SU-DHL-6 (cell line): Measurements from ENCODE around the gene ERLEC1.
A peak's percentile ranks its signal among the peaks of the same experiment; 100 is the strongest.

ENCODE experiments used
- H2AFZ ChIP-seq: fragments of 200-600 bp; sonication (generic); 2 replicates; pipeline ENCODE4 v1.6.1; 2014; ENCODE audit warnings: low read depth, mild to moderate bottlenecking, moderate library complexity, mixed read lengths, antibody characterized with exemption, low read length; ENCODE audit not compliant: severe bottlenecking
- H3F3A ChIP-seq: fragments of 200-600 bp; shearing (Covaris generic); 2 replicates; pipeline ENCODE4 v1.6.0; 2016; ENCODE audit warnings: antibody characterized with exemption, mild to moderate bottlenecking; ENCODE audit not compliant: insufficient read depth
- H3K27ac ChIP-seq: fragments of 200-600 bp; sonication (generic); 2 replicates; pipeline ENCODE4 v1.5.1; 2016; ENCODE audit warnings: low read depth, mild to moderate bottlenecking, low read length, moderate library complexity, mixed read lengths
- H3K27me3 ChIP-seq: fragments of 200-600 bp; sonication (generic), shearing (Covaris generic); 2 replicates; pipeline ENCODE4 v1.6.0; 2014; ENCODE audit warnings: mild to moderate bottlenecking, low read length
- H3K36me3 ChIP-seq: fragments of 200-600 bp; sonication (generic); 2 replicates; pipeline ENCODE4 v1.6.1; 2014; ENCODE audit warnings: mild to moderate bottlenecking, low read length, mixed read lengths
- H3K4me2 ChIP-seq: fragments of 300-600, 200-600 bp; shearing (Covaris generic), sonication (generic); 2 replicates; pipeline ENCODE4 v1.6.0; 2014; ENCODE audit warnings: low read length, low read depth, mild to moderate bottlenecking; ENCODE audit not compliant: poor library complexity, severe bottlenecking
- H3K4me3 ChIP-seq: fragments of 200-600 bp; sonication (generic); 2 replicates; pipeline ENCODE4 v1.5.1; 2014; ENCODE audit warnings: antibody characterized with exemption, low read length, mild to moderate bottlenecking, mixed read lengths; ENCODE audit not compliant: insufficient read depth, poor library complexity, severe bottlenecking
- H3K79me2 ChIP-seq: fragments of 200-600 bp; sonication (generic); 2 replicates; pipeline ENCODE4 v1.6.1; 2014; ENCODE audit warnings: mild to moderate bottlenecking, low read length, moderate library complexity; ENCODE audit not compliant: insufficient read depth
- H3K9ac ChIP-seq: fragments of 200-600 bp; sonication (generic); 2 replicates; pipeline ENCODE4 v1.7.0; 2014; ENCODE audit warnings: mild to moderate bottlenecking, low read length
- H3K9me2 ChIP-seq: fragments of 200-600 bp; sonication (generic); replicated peaks from 2 replicates; pipeline ENCODE4 v1.6.1; 2014; ENCODE audit warnings: low read length; ENCODE audit not compliant: insufficient read depth
- H3K9me3 ChIP-seq: fragments of 200-600 bp; sonication (generic); 2 replicates; pipeline ENCODE4 v1.6.1; 2014; ENCODE audit warnings: low read length, mixed read lengths; ENCODE audit not compliant: insufficient read depth
- H4K20me1 ChIP-seq: fragments of 200-600 bp; sonication (generic); 2 replicates; pipeline ENCODE4 v1.6.1; 2014; ENCODE audit warnings: low read depth, mild to moderate bottlenecking, antibody characterized with exemption, low read length, moderate library complexity, mixed read lengths
- CTCF ChIP-seq: fragments of 200-600 bp; sonication (generic); IDR thresholded peaks from one replicate; pipeline ENCODE4 v1.5.1; 2017; ENCODE audit warnings: antibody characterized with exemption, mild to moderate bottlenecking, low read length, moderate library complexity; ENCODE audit not compliant: insufficient read depth, poor library complexity, severe bottlenecking
- EZH2phosphoT487 ChIP-seq: fragments of 200-600 bp; sonication (generic), shearing (Covaris generic); conservative IDR thresholded peaks from 2 replicates; pipeline ENCODE4 v1.6.1; 2018; ENCODE audit warnings: mild to moderate bottlenecking, antibody characterized with exemption, low read length, moderate library complexity, mixed read lengths

Gene ERLEC1

GRCh38 chr2:53784436-53784835, 2.4 kb upstream of the ERLEC1 start:
- H3K4me3 ChIP-seq: no peak overlapping the region
- H3K79me2 ChIP-seq: peaks cover 95% of the 10 kb centered on the region
- peak overlapping the region; percentile 73 for H3K9ac ChIP-seq
- no peak overlapping the region for H2AFZ ChIP-seq
- no peaks in the 10 kb centered on the region for H3K9me3 ChIP-seq
- no peak overlapping the region for H3K27ac ChIP-seq
- no peaks in the 10 kb centered on the region; the same call in 1 of the 2 replicates for H3F3A ChIP-seq
- no peaks in the 10 kb centered on the region for H3K27me3 ChIP-seq
- H3K9me2 ChIP-seq: no peaks in the 10 kb centered on the region
- peak overlapping the region; percentile 88 for H3K4me2 ChIP-seq
- H4K20me1 ChIP-seq: no peaks in the 10 kb centered on the region
- TF ChIP-seq CTCF (no peak), EZH2phosphoT487 (no peak)
- peaks cover 3% of the 10 kb centered on the region; the same call in 1 of the 2 replicates for H3K36me3 ChIP-seq

GRCh38 chr2:53785366-53785765, 1.5 kb upstream of the ERLEC1 start:
- H3K4me2 ChIP-seq: peak overlapping the region; percentile 88
- no peaks in the 10 kb centered on the region for H3K36me3 ChIP-seq
- H4K20me1 ChIP-seq: no peaks in the 10 kb centered on the region
- H3F3A ChIP-seq: no peaks in the 10 kb centered on the region; the same call in 1 of the 2 replicates
- no peaks in the 10 kb centered on the region for H3K9me3 ChIP-seq
- H3K79me2 ChIP-seq: peaks cover 93% of the 10 kb centered on the region
- H3K27me3 ChIP-seq: no peaks in the 10 kb centered on the region
- TF ChIP-seq CTCF: no peak
- no peak for TF ChIP-seq EZH2phosphoT487
- peak overlapping the region; percentile 73 for H3K9ac ChIP-seq
- no peak overlapping the region for H2AFZ ChIP-seq
- no peak overlapping the region; the same call in 1 of the 2 replicates for H3K27ac ChIP-seq
- H3K9me2 ChIP-seq: no peaks in the 10 kb centered on the region
- peak overlapping the region; percentile 82 for H3K4me3 ChIP-seq

DNA sequence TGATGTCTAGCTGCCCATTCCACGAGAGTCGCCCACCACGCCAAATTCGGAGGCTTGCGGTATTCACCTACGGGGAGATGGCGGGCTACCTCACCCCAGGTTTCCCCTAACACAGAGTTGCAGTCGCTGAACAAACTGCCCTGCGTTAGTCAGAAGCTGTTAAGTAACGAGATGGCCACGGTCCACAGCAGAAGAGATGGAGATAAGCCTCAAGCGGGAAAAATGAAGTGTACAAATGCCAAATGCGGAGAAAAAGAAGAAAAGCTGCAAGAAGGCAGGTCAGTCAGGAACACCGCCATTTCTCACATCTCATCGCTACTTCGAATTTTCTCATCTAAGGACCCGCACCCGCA, 516 bp upstream of the ERLEC1 start:
- Histone ChIP-seq H4K20me1 (no peaks in the 10 kb centered on the region), H2AFZ (peak overlapping the region; percentile 59), H3K4me3 (peak overlapping the region; percentile 82), H3K79me2 (peaks cover 93% of the 10 kb centered on the region), H3K27me3 (no peaks in the 10 kb centered on the region), H3K27ac (peak overlapping the region; percentile 61), H3K9me3 (no peaks in the 10 kb centered on the region), H3K9ac (peak overlapping the region; percentile 73), H3F3A (peaks cover 3% of the 10 kb centered on the region; the same call in 1 of the 2 replicates), H3K4me2 (peak overlapping the region; percentile 88), H3K9me2 (no peaks in the 10 kb centered on the region), H3K36me3 (no peaks in the 10 kb centered on the region)
- TF ChIP-seq CTCF (no peak), EZH2phosphoT487 (no peak)
